Pancreas (tissue), 10 donors: ENCODE results near the gene EHBP1L1. TPM values are rescaled to one million over a fixed set of nuclear protein-coding genes. Genes with fewer than 3 reads are reported as not detected.

Experiments used
- ATAC-seq, 4 donors: fragments of 200-7000 bp; cut with Tn5 transposase; one replicate each; pipeline versions ENCODE4 v1.8.0 to v1.9.1; 2020; ENCODE audit warnings: mild to moderate bottlenecking in 4 of 4, moderate library complexity in 4 of 4
- DNase-seq, 6 donors: peaks; one replicate each; pipeline ENCODE4 v3.0.0-alpha.2; 2020
- FAIRE-seq: peaks from 2 replicates; lab custom pipeline; 2012; peaks lifted over from hg19 to GRCh38; lab: Jason Lieb, UNC
- H3K27ac ChIP-seq, 4 donors: fragments of 200-600 bp; sonication (generic); 1 replicate in 3 of 4; 2 replicates in 1 of 4; pipeline versions ENCODE4 v1.5.0 to v1.8.0; 2020
- H3K27me3 ChIP-seq, 4 donors: fragments of 200-600 bp; one replicate each; pipeline ENCODE4 v1.8.0; 2021
- H3K36me3 ChIP-seq, 3 donors: fragments of 200-600 bp; sonication (generic) in 1 of 3; one replicate each; pipeline versions ENCODE4 v1.5.0 to v1.8.0; 2020 to 2021
- H3K4me1 ChIP-seq, 3 donors: fragments of 200-600 bp; one replicate each; pipeline ENCODE4 v1.8.0; 2021
- H3K4me3 ChIP-seq, 4 donors: fragments of 200-600 bp; sonication (generic) in 2 of 4; one replicate each; pipeline versions ENCODE4 v1.5.0 to v1.8.0; 2020 to 2021
- H3K9me3 ChIP-seq, 4 donors: fragments of 200-600 bp; one replicate each; pipeline ENCODE4 v1.8.0; 2021
- WGBS, 2 donors: extraction: QIAGEN DNeasy Blood & Tissue Kit; methylation state at CpG; one replicate each; pipeline ENCODE4 v1.1.7; 2013; 5-methylcytosine and 5-hydroxymethylcytosine counted together
- intact Hi-C, 3 donors: fragments of 100-400 bp; cut with DNase I; formaldehyde crosslinking; loops; one replicate each; pipeline versions ENCODE4 v1.11.1 to v1.14.2; 2022
- polyA plus RNA-seq, 2 donors: library from polyadenylated mRNA; stranded (reverse); fragments of 200-250 nt; gene quantifications; one replicate each; pipeline ENCODE4 v1.2.3, GENCODE V29; 2013
- total RNA-seq, 6 donors: library from RNA; stranded (reverse); fragmentation: NEBNext Ultra II Directional in 4 of 6; extraction: Animal tissue kit (Norgen Biotek cat#: 25700) in 4 of 6; gene quantifications; one replicate each; pipeline versions ENCODE4 v1.2.1 to v1.2.4, GENCODE V29; 2021 to 2023
- TF ChIP-seq, protein P1 (sequence below), 4 donors: fragments of 200-600 bp; sonication (generic) in 3 of 4; IDR thresholded peaks; one replicate each; pipeline versions ENCODE4 v1.5.0 to v1.8.0; 2021; ENCODE audit warnings: antibody characterized with exemption in 4 of 4
- donor health status: healthy with polysubstance abuse.
- donor health status: DM: no; HTN: no; CAD: no; lungs with moderate emphysema.
- donor health status: DM: no; HTN: no; CAD: no.
- donor health status: control.
- donor health status: control.
- donor health status: Bipolar disorder and iron deficiency.
- donor health status: DM: yes; HTN: yes; CAD: no.
- donor health status: DM: no; HTN: no; CAD: no.
- donor health status: DM: no; HTN: no; CAD: no.
- donor health status: DM: yes; HTN: yes; CAD: no.

The EHBP1L1 gene
- total and polyA plus RNA-seq, 8 donors, result 6.5 to 34.2 (median 14.6) TPM

DNA sequence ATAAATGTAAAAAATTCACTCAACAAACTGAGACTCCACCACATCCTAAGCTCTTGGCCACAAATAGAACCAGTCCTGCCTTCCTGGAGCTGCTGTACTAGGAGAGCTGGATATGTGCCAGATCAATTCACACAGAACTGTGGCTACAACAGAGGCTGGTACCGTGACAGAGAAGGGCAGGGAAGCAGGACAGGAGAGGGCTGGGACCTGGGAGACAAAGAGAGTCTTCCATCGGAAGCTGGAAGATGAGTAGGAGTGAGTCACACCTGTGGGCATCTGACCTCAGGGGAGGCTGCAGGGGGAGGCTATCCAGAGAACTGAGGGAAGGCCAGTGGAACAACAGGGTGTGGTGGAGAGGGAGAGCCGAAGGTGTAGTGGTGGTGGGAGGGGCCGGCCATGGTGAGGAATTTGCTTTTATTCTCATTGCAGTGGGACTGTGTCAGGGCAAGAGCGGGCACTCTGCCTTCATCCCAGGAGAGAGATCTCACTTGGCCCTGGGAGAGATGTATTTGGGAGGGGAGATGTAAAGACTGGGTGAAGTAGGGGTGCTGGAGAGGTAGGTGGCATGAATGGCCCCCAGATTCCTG lies 15.8 kb upstream of the EHBP1L1 start:
- H3K27ac ChIP-seq, result peak overlapping the region; percentile 86 to 95 (median 94)
- TF ChIP-seq, protein P1, sequence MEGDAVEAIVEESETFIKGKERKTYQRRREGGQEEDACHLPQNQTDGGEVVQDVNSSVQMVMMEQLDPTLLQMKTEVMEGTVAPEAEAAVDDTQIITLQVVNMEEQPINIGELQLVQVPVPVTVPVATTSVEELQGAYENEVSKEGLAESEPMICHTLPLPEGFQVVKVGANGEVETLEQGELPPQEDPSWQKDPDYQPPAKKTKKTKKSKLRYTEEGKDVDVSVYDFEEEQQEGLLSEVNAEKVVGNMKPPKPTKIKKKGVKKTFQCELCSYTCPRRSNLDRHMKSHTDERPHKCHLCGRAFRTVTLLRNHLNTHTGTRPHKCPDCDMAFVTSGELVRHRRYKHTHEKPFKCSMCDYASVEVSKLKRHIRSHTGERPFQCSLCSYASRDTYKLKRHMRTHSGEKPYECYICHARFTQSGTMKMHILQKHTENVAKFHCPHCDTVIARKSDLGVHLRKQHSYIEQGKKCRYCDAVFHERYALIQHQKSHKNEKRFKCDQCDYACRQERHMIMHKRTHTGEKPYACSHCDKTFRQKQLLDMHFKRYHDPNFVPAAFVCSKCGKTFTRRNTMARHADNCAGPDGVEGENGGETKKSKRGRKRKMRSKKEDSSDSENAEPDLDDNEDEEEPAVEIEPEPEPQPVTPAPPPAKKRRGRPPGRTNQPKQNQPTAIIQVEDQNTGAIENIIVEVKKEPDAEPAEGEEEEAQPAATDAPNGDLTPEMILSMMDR (IDR thresholded peaks at IDR 0.05), result no peak
- no peaks in the 10 kb centered on the region for H3K36me3 ChIP-seq
- WGBS, 2 donors, result 37 to 43% methylated on average over 5 of the region's 5 CpGs
- H3K27me3 ChIP-seq, result no peaks in the 10 kb centered on the region
- H3K4me3 ChIP-seq, result no peak overlapping the region
- peak in 2 of 4 donors; percentile 3 to 4 for ATAC-seq
- peaks cover 8 to 32% (median 12%) of the 10 kb centered on the region in 3 donors for H3K4me1 ChIP-seq
- no peaks in the 10 kb centered on the region for H3K9me3 ChIP-seq
- intact Hi-C loops, result no loop called here
- peak in 1 of 6 donors; percentile 34 for DNase-seq
- no peak for FAIRE-seq

DNA sequence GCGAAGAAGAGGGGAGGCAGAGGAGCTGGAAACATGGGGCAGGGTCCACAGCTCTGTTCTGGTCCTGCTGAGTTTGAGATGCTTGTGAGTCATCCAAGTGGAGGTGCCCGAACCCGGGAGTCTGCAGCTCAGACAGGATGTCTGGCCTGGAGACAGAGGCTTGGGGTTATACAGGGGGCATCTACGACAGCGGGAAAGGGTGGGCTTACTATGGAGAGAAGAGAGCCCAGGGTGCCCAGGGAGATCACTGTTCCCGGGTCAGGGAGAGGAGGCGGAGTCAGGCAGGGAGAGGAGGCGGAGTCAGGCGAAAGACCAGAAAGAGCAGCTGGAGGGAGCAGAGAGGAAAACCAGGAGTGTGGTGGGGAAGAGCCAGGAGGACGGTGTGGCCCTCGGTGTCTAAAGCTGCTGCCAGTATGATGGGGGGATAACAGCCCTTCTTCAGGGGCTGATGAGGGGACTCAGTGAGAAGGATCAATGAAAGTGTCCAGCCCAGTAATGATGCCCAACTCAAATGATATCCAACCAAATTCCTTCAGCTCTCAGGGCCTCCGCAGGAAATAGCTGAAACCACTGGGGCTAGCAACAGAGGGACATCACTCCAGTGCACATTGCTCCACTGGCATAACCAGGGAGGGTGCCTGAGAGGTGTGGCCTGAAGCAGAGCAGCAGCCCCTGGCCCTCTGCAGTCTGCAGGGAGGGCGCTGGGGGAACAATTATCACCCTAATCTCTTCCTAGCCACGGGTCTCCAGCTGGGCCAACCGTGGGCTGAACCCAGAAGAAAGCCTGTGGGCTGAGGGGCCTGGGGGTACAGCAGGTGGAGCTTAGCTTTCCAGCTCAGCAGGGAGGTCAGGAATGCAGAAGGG lies 15.1 kb upstream of the EHBP1L1 start:
- peak in 2 of 6 donors; percentile 69 for DNase-seq
- H3K27me3 ChIP-seq, result no peaks in the 10 kb centered on the region
- TF ChIP-seq, protein P1 (IDR thresholded peaks at IDR 0.05), result no peak
- intact Hi-C loops, result no loop called here
- peaks cover 8 to 31% (median 12%) of the 10 kb centered on the region in 3 donors for H3K4me1 ChIP-seq
- H3K27ac ChIP-seq, result peak overlapping the region in 2 of 4 donors; percentile 94 to 95
- no peak for FAIRE-seq
- ATAC-seq, result no peak
- H3K9me3 ChIP-seq, result no peaks in the 10 kb centered on the region
- WGBS, 2 donors, result 42 to 43% methylated on average over 15 of the region's 15 CpGs
- H3K36me3 ChIP-seq, result no peaks in the 10 kb centered on the region
- H3K4me3 ChIP-seq, result no peak overlapping the region

DNA sequence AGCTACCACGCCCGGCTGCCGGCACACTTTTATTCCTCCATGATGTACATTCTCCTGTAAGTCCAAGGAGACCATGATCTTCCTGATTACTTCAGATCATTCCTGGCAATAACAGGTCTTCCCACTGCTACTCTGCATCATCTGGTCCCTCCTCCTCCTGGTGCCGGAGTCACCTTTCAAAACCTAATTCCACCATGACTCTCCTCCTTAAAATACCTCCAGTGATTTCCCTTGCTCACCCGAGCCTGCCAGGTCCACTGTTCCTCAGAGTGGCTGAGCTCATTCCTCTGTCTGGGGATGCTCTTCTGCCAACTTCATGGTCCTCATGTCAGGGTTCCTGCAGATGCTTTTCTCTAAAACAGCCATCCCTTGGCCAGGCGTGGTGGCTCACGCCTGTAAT lies 13.8 kb upstream of the EHBP1L1 start:
- no peak for DNase-seq
- Histone ChIP-seq H3K4me1 (peaks cover 8 to 21% (median 12%) of the 10 kb centered on the region in 3 donors), H3K27ac (no peak overlapping the region), H3K36me3 (no peaks in the 10 kb centered on the region), H3K27me3 (no peaks in the 10 kb centered on the region), H3K9me3 (no peaks in the 10 kb centered on the region), H3K4me3 (no peak overlapping the region)
- TF ChIP-seq, protein P1 (IDR thresholded peaks at IDR 0.05), result no peak
- WGBS, 2 donors, result 89 to 92% methylated on average over 7 of the region's 7 CpGs
- intact Hi-C loops, result no loop called here
- no peak for ATAC-seq
- FAIRE-seq, result no peak

DNA sequence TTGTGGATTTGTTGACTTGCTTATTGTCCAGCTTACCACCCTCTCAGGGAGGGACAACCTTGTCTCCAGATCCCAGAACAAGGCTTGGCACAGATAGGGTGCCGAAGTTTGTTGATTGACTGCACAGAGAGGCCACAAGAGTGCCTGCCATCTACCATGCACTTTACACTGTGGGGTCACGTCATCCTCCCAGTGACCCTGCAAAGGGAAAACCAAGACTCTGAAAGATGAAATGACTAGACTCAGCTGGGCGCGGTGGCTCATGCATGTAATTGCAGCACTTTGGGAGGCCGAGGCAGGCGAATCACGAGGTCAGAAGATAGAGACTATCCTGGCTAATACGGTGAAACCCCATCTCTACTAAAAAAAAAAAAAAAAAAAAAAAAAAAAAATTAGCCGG lies 13.1 kb upstream of the EHBP1L1 start:
- Histone ChIP-seq H3K27ac (no peak overlapping the region), H3K27me3 (no peaks in the 10 kb centered on the region), H3K4me1 (peaks cover 8 to 19% (median 12%) of the 10 kb centered on the region in 3 donors), H3K36me3 (no peaks in the 10 kb centered on the region), H3K9me3 (no peaks in the 10 kb centered on the region), H3K4me3 (no peak overlapping the region)
- intact Hi-C loops, result no loop called here
- WGBS, 2 donors, result 80 to 85% methylated on average over 8 to 9 of the region's 9 CpGs
- ATAC-seq (no peak), DNase-seq (no peak), FAIRE-seq (no peak)
- TF ChIP-seq, protein P1 (IDR thresholded peaks at IDR 0.05), result no peak
